HG03159 (cell line): ENCODE data around the gene PLXNA2.

Source experiments
- ATAC-seq: cut with Tn5 transposase; IDR thresholded peaks from one replicate; pipeline ENCODE4 v1.9.1; 2021; ENCODE audit warnings: mild to moderate bottlenecking, moderate library complexity; ENCODE audit not compliant: unreplicated experiment

PLXNA2 gene

GRCh38 chr1:208031932-208032320 is 212.3 kb downstream of the PLXNA2 start:
- ATAC-seq, result no peak

GRCh38 chr1:208031316-208031931 is 212.8 kb downstream of the PLXNA2 start:
- no peak for ATAC-seq

GRCh38 chr1:208030288-208031091 is 213.7 kb downstream of the PLXNA2 start:
- no peak for ATAC-seq

DNA sequence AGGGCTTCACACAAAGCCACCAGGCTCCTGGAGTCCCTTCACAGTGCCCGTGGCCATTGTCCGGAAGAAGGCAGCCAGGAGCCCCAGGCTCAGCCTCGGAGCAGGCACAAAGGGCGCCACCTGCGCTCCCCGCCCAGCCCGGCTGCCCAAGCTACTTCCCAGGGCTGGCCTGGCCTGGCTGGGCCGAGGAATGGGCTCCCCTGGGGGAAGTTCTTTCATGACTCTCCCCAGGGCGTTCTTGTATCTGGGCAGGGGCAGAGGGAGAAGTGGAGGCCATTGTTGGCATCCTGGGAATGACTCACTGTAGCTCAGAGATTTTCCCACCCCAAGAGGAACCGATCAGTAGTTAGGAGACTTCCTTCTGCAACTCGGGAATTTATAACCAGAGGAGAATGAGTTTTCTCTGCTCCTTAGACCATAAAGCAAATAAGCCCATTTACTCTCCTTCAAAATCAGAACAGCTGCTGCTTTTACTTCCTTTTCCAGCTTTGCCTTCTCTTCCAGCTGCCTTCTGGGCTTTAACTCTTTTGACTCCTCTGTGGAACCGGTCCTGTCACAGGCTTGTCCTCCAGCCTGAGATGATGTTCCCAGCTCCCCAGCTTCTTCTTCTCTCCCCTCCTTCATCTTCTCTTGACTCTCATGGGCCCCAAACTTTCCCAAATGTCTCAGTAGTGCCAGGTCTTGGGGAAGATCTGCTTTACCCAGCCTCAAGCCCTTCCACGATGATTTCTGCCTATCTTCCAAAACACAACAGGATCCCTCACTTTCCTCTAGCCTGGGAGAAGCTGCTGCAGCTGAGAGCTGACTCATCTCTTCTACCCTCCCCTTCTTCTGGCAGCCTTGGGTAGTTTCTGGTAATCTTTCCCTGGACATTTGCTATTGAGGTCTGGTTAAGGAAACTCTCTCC is 214.6 kb downstream of the PLXNA2 start:
- no peak for ATAC-seq

DNA sequence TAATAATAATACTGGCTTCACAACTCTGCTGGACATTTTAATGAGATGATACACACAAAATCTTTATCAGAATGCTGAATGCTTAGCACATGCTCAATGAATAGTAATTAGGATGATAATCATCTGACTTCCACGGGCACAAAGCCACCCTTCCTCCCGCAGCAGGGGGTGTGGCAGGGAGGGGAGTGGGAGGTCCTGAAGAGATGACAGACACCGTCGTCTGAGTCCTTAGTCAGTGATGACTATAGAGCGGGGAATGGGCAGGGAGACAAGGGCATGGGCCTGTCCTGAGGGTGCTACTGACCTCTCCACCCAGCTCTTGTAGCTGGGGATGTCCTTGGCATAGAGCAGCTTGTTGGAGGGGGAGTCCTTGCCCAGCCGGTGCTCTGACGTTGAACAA is 215.7 kb downstream of the PLXNA2 start:
- ATAC-seq, result no peak

- ATAC-seq, result no peak
Observed at GRCh38 chr1:208027861-208028260, 216.3 kb downstream of the PLXNA2 start.

DNA sequence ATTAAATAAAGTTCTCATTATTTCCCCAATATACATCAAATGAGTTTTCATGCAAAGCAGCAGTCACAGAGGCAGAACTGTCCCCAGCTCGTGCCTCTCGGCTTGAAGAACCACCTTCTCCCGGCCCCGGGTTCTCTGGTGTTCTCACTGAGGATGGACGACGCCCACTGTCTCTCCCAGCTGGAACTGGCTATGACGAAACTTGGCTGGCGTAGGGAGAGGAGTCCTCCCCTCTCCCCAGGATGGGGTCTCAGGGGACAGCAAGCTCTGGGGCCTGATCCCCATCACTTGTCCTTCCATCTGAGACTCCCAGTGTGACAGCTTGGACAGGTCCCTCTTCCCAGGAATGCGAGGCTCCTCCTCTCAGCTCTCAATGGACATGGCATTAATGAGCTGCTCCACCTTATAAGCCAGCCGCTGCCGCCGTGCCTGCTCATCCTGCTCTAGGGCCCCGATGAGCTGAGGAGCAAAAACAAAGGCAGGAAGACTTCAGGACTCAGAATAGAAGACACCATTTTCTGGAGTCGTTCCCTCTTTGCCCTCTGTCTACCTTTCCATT is 217.2 kb downstream of the PLXNA2 start:
- ATAC-seq, result no peak

GRCh38 chr1:208025031-208025430 is 219.2 kb downstream of the PLXNA2 start:
- ATAC-seq, result no peak

DNA sequence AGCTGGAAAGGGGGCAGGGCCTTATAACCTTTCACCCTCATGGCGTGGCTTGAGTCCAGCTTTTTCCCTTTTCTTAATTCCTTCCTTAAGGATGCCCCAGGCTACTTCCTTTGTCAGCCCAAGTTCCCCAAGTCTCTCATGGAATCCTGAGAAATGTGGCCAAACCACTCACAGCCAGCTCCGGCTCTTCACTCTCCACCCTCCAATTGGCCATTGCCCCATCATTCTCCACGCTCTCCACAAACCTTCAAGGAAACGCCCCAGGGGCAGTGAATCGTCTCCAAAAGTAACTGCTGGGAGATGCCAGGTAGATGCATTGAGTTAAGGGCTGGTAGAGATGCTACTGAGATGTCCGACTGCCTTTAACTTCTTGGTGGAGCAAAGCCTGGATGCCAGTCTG is 219.8 kb downstream of the PLXNA2 start:
- no peak for ATAC-seq

DNA sequence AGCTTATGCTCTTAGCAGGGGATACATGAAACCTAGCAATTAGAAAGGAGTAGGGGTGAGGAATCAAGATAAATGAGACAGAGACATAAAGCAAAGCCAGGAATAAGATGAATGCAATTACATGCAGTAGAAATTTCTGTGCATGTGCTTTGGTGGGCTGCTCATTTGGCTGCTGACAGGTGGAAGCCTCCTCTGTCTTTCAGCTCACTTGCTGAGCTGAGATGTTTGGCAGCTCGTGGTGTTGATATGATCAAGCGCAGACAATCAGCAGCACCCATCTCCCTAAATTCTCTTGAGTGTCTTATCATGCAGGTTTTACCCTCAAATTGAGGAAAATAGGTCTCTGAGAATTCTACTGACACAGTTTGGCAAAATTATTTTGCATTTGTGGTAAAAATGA is 224.9 kb downstream of the PLXNA2 start:
- ATAC-seq, result no peak

GRCh38 chr1:208015255-208015654 is 228.9 kb downstream of the PLXNA2 start:
- ATAC-seq, result no peak

DNA sequence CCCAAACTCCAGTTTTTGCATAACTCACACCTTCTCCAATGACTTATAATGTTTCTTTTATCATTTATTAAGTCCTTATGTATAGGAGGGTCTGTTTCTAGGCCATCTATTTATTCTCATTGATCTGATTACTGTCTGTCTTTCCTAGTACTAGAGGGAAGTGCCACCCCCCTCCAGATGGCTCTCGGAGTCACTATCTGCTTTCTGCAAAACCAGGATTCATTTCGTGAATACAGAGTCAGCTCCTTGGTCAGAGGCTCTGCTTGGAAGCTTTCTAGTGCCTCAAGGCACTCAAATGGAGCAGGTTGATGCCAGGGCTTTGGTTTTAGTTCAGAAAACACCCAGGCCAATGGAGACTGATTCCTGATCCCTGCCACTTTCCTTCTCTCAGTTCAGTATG is 231.0 kb downstream of the PLXNA2 start:
- no peak for ATAC-seq

DNA sequence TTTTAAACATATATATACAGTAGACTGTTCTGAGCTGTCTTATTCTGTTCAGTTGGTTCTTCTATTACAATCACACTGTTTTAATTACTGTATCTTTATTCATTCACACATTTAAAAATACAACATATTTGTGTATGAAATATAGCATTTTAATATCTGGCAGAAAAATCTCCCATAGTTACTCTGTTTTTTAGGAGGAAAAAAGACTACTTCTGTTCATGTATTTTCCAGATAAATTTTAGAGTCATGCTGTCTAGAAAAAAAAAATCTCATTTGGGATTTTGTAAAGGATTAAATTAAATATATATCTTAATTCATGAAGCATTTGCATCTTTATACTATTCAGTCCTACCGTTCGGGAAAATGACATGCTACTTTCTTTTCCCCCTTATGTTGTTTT is 231.5 kb downstream of the PLXNA2 start:
- ATAC-seq, result no peak

- no peak for ATAC-seq
Observed at GRCh38 chr1:208010487-208011071, 233.6 kb downstream of the PLXNA2 start.

GRCh38 chr1:208009706-208010444 is 234.3 kb downstream of the PLXNA2 start:
- no peak for ATAC-seq

GRCh38 chr1:208009303-208009702 is 234.9 kb downstream of the PLXNA2 start:
- no peak for ATAC-seq

GRCh38 chr1:208008534-208008933 is 235.7 kb downstream of the PLXNA2 start:
- ATAC-seq, result no peak

GRCh38 chr1:208007938-208008342 is 236.2 kb downstream of the PLXNA2 start:
- ATAC-seq, result no peak

DNA sequence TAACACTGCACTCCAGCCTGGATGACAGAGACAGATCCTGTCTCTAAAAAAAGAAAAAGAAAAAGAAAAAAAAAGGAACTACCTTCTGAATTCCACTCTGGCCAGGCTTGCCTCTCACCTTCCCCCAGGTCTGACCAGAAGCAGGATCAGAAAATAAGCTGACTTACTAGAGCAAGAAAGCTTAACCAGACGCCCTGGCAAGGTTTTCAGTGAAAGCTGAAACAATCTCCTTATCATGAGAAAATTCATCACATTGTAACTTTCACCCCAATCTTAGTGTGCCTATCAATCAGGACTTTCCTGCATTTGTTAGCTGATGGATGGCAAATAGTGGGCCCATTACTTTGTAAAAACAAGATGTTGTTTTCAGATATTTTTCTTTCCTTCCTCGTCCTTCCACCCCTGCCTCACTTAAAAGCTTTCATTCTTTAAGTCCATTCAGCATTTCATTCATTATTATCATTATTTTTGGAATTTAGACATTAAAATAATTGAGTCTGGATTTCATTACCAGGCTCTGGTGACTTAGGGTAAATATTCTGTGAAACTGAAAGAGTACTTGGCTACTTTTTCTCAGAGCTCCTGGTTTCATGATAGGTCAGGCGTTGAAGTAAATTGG is 236.8 kb downstream of the PLXNA2 start:
- no peak for ATAC-seq
